Measurements from ENCODE around the gene NEU3. TPM values are rescaled to one million over a fixed set of nuclear protein-coding genes. Genes with fewer than 3 reads are reported as not detected.

The NEU3 gene
- polyA plus RNA-seq, 1 donor (not counting 4 experiments of a cell fraction or from before 2014, with no cell fraction given): 8.2 TPM

DNA sequence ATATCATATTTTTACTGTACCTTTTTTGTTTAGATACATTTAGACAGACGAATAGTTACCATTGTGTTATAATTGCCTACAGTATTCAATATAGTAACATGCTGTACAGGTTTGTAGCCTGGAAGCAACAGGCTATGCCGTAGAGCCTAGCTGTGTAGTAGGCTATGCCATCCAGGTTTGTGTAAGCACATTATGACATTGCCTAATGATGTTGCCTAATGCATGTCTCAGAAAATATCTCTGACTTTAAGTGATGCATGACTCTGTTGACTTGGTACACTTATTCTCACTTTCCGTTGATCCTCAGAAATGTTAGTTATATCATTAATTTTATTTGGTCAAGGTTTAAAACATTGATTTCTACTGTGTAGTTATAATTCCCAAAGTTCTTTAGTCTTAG lies 68.1 kb downstream of the NEU3 start:
- H3K27me3 ChIP-seq (ENCODE audit: control insufficient read depth, extremely low read depth, insufficient read depth, low read length): peaks cover 8% of the 10 kb centered on the region
- FAIRE-seq: no peak
- dilution Hi-C loops (cut with MboI; ENCODE audit: extremely low pct_ligation_motif_present, low sequenced_read_pairs): no loop called here
- no peaks in the 10 kb centered on the region for H3K36me3 ChIP-seq (ENCODE audit: control insufficient read depth in 2 of 2, extremely low read depth in 1 of 2, insufficient read depth in 2 of 2, low read length in 2 of 2)
- no peaks in the 10 kb centered on the region for H3K4me1 ChIP-seq (ENCODE audit: control insufficient read depth, extremely low read depth, insufficient read depth, low read length)
- H3K9me1 ChIP-seq (ENCODE audit: control insufficient read depth, extremely low read depth, insufficient read depth, low read length): no peaks in the 10 kb centered on the region
- H2AFZ ChIP-seq (ENCODE audit: control insufficient read depth, low read length): no peak overlapping the region
- H3K4me2 ChIP-seq (ENCODE audit: control insufficient read depth, extremely low read depth, insufficient read depth, low read depth, low read length): no peak overlapping the region
- TF ChIP-seq, protein P1, sequence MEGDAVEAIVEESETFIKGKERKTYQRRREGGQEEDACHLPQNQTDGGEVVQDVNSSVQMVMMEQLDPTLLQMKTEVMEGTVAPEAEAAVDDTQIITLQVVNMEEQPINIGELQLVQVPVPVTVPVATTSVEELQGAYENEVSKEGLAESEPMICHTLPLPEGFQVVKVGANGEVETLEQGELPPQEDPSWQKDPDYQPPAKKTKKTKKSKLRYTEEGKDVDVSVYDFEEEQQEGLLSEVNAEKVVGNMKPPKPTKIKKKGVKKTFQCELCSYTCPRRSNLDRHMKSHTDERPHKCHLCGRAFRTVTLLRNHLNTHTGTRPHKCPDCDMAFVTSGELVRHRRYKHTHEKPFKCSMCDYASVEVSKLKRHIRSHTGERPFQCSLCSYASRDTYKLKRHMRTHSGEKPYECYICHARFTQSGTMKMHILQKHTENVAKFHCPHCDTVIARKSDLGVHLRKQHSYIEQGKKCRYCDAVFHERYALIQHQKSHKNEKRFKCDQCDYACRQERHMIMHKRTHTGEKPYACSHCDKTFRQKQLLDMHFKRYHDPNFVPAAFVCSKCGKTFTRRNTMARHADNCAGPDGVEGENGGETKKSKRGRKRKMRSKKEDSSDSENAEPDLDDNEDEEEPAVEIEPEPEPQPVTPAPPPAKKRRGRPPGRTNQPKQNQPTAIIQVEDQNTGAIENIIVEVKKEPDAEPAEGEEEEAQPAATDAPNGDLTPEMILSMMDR (optimal IDR thresholded peaks at IDR 0.05 in 1 of 3, IDR thresholded peaks at IDR 0.05 in 1 of 3, conservative IDR thresholded peaks at IDR 0.05 in 1 of 3; ENCODE audit: extremely low read depth in 1 of 3, insufficient read depth in 2 of 3, low read length in 3 of 3): no peak
- no peak for TF ChIP-seq EZH2 (IDR thresholded peaks at IDR 0.05; ENCODE audit: low read length)
- H3K27ac ChIP-seq (ENCODE audit: control insufficient read depth, insufficient read depth, low read length): no peak overlapping the region
- no peak overlapping the region for H3K9ac ChIP-seq (ENCODE audit: control insufficient read depth, extremely low read depth, insufficient read depth, low read length)
- no peaks in the 10 kb centered on the region for H3K9me3 ChIP-seq (ENCODE audit: control insufficient read depth, low read depth, low read length)
- DNase-seq (ENCODE audit: low read depth, low spot score): no peak
- no peaks in the 10 kb centered on the region for H3K79me2 ChIP-seq (ENCODE audit: control insufficient read depth, insufficient read depth, low read length)
- no peaks in the 10 kb centered on the region for H4K20me1 ChIP-seq (ENCODE audit: control insufficient read depth, extremely low read depth, insufficient read depth, low read length)
- H3K4me3 ChIP-seq (ENCODE audit: control insufficient read depth in 2 of 3, extremely low read depth in 1 of 3, insufficient read depth in 2 of 3, low read depth in 1 of 3, low read length in 3 of 3): no peak overlapping the region

DNA sequence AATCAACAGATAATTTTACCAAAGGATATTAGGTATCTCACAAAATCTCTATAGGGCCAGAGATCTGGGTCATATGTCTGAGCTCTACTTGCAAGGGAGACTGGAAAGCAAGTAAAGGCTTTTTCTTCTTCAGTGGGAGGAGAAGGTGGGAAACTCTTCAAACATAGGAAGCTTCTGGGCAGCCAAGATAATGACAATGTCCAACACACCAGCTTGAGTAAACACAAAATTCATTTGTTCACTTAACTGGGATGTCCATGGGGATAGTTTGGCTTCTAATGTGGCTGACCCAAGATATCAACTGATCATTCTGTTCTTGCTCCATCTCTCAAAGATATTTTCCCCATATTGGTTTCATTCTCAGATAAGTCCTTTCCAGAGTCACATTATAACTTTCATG lies 70.6 kb downstream of the NEU3 start:
- Histone ChIP-seq H4K20me1 (ENCODE audit: control insufficient read depth, extremely low read depth, insufficient read depth, low read length) (no peaks in the 10 kb centered on the region), H3K4me2 (ENCODE audit: control insufficient read depth, extremely low read depth, insufficient read depth, low read depth, low read length) (no peak overlapping the region), H3K9me3 (ENCODE audit: control insufficient read depth, low read depth, low read length) (no peaks in the 10 kb centered on the region), H3K27me3 (ENCODE audit: control insufficient read depth, extremely low read depth, insufficient read depth, low read length) (peaks cover 11% of the 10 kb centered on the region), H3K4me1 (ENCODE audit: control insufficient read depth, extremely low read depth, insufficient read depth, low read length) (no peaks in the 10 kb centered on the region), H3K36me3 (ENCODE audit: control insufficient read depth in 2 of 2, extremely low read depth in 1 of 2, insufficient read depth in 2 of 2, low read length in 2 of 2) (no peaks in the 10 kb centered on the region), H3K9me1 (ENCODE audit: control insufficient read depth, extremely low read depth, insufficient read depth, low read length) (no peaks in the 10 kb centered on the region), H3K4me3 (ENCODE audit: control insufficient read depth in 2 of 3, extremely low read depth in 1 of 3, insufficient read depth in 2 of 3, low read depth in 1 of 3, low read length in 3 of 3) (no peak overlapping the region), H2AFZ (ENCODE audit: control insufficient read depth, low read length) (no peak overlapping the region), H3K9ac (ENCODE audit: control insufficient read depth, extremely low read depth, insufficient read depth, low read length) (no peak overlapping the region), H3K79me2 (ENCODE audit: control insufficient read depth, insufficient read depth, low read length) (no peaks in the 10 kb centered on the region), H3K27ac (ENCODE audit: control insufficient read depth, insufficient read depth, low read length) (no peak overlapping the region)
- FAIRE-seq (no peak), DNase-seq (ENCODE audit: low read depth, low spot score) (no peak)
- dilution Hi-C loops (cut with MboI; ENCODE audit: extremely low pct_ligation_motif_present, low sequenced_read_pairs): no loop called here
- TF ChIP-seq, protein P1 (optimal IDR thresholded peaks at IDR 0.05 in 1 of 3, IDR thresholded peaks at IDR 0.05 in 1 of 3, conservative IDR thresholded peaks at IDR 0.05 in 1 of 3; ENCODE audit: extremely low read depth in 1 of 3, insufficient read depth in 2 of 3, low read length in 3 of 3): no peak
- TF ChIP-seq EZH2 (IDR thresholded peaks at IDR 0.05; ENCODE audit: low read length): no peak
